Middle frontal gyrus (tissue), 1 donor: ENCODE measurements around the gene WDR18.
"Not testable (repeated sequence)": the region's sequence is repeated elsewhere in the genome, so short reads cannot be mapped to it uniquely, and the experiment has no call there.

Experiments
- DNase-seq: peaks from one replicate; pipeline ENCODE4 v3.0.0-alpha.2; 2015; ENCODE audit warnings: low spot score; ENCODE audit errors: extremely low spot score

Gene WDR18

DNA sequence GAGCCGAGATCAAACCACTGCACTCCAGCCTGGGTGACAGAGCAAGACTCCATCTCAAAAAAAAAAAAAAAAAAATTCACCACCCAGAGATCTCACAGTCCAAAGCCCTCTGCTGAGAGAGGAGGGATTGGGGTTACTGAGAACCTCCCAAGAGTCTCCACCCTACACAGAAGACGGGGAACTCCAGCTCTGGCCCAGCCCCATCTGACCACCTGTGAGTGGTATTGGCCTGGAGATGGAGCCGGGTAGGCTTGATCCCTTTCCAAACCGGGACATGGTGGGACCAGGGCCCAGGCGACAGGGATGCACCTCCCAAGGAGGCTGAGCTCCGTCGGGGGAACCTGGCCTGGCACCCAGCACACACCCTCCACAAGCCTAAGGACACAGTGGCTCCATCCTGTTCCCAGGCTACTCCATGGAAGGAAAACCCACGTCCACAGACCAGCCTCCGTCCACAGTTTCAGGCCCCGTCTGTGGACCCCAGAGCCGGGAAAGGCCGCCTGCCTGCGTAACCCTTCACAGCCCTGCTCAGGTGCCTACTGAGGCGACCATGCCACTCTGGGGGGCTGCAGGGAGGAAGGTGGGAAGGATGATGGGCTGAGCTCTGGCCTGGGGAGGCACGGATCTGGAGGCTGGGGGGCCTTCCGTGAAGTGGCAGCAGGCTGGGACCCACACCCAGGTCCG lies 34.9 kb downstream of the WDR18 start:
- no peak for DNase-seq

DNA sequence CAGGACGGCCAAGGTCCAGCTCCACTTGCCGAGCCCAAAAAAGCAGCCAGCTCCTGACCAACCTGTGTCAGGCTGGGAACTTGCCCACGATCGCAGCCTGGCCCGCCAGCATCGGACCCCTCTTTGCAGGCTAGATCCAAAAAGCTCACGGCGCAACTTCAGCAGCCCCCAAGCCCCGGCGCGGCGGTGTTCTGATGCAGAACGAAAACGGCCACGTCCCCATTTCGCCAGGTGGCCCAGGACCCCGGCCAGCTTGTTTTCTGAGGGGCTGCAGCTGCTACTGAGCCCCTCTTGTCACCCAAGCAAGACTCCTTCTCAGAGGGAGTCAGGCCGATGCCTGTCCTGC lies 35.4 kb downstream of the WDR18 start:
- no peak for DNase-seq

DNA sequence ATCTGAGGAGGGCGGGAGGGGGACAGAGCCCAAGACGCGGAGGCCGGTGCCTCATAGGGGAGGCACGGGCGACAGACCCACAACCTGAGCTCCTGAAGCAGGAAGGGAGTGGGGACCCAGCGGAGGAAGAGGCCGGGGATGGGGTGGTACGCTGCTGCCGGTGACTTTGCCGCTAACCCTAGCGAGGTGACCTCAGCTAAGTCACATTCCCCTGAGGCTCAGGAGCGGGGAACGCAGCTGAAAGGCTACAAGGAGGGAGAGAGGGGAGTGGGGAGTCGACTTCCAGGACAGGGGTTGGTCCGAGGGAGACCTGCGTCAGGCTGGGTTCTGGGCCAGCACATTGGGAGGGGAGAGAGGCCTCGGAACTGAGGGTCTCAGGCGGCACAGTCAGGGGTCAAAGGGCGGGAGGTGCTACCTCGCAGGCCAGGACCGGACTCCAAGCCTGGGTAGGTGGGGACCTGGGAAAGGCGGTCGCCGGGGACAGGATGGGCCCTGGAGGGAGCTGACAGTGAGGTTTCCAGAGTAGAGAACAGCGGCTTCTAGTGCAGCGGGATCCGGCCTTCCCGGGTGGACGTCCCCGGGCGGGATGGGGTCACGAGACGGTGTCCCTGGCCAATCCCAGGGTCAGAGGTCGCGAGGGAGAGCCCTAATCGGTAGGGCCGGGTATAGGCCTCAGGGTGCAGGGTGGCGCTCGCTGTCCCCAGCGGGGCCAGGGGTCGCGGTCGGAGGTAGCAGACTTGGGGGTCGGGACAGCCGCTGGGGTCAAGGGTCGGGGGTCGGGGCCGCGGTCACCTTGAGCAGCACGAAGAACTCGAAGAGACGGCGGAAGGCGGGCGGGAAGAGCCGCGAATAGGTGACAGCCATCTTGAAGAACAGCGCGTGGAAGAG lies 36.1 kb downstream of the WDR18 start:
- no peak for DNase-seq

DNA sequence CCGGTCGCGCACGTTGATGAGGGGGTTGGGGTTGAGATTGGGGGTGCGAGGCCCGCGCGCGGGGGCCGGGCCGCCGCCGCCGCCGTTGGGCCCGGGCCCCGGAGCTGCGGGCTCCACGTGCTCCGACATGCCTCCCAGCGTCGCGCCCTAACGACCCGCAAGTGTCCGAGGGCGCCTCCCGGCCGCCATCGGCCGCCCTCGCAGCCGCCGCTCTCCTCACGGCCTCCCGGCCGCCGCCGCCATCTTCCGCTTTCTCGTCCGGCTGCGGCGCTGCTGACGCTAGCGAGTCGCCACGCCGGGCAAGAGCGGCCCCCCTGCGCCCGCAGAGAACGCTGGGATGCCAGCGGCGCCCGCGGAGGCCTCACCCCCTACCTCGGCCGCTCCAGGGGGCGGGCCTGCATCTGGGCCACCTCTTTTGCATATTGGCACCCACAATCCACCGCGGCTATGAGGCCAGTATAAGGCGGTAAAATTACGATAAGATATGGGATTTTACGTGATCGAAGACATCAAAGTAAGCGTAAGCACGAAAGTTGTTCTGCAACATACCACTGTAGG lies 36.8 kb downstream of the WDR18 start, which contains the start of gene TMEM259:
TSS of gene TMEM259 (minus strand) at position 256 of the 558 bp plus-strand sequence. CDS start at position 129, 127 bp downstream.
- DNase-seq = peak; percentile 91

DNA sequence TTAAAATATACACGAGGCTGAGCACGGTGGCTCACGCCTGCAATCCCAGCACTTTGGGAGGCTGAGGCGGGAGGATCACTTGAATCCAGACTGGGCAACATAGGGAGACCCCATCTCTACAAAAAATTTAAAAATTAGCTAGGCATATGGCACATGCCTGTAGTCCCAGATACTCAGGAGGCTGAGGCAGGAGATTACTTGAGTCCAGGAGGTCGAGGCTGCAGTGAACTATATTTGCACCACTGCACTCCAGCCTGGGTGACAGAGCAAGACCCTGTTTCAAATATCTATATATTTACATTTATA lies 39.7 kb downstream of the WDR18 start:
- DNase-seq = not testable (repeated sequence)

DNA sequence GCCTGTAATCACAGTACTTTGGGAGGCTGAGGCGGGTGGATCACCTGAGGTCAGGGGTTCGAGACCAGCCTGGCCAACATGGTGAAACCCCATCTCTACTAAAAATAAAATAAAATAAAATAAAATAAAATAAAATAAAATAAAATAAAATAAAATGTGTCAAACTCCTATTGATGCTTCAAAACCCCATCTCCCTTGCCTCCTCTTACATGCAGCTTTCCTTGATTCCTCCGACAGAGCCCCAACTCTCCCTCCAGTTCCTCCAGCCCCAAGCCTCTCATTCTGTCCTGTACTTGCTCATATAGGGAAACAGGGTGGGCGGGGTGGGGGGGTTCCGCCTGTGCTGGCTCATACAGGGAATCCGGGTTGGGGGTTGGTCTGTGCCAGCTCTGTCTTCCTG lies 40.9 kb downstream of the WDR18 start:
- DNase-seq = not testable (repeated sequence)

DNA sequence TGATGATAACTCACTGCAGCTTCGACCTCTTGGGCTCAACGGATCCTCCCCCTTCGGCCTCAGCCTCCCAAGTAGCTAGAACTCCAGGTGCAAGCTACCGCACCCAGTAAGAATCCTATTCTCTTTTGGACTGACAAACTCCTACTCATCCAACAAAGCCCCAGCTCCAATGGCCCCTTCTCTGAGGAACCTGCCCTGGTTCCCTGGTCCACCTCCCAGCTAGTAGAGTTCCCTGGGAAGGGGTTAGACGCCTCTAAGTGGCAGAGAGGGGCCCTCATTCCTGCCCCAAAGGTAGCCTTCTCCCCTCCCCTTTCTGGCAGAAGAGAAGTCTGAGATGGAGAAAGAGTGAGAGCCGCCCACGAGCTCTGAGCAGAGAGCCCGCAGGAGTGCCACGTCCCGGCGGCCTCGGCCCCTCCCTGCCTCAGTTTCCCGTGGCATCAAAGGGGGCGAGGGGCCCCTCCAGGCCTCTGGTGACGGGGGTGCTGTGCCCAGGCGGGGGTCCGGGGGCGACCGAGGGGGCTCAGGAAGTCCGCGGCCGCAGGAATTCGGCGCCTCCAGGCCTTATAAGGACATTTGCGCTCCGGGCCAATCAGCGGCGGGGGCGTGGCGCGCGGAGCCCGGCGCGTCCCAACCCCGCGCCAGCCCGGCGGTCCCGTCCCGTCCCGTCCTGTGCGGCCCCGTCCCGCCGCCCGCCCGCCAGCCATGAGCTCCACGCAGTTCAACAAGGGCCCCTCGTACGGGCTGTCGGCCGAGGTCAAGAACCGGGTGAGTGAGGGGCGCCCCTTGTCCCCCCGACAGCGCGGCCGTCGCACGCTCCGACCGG lies 42.0 kb downstream of the WDR18 start, which contains the start of gene CNN2:
TSS of gene CNN2 (plus strand) at position 649 of the 823 bp plus-strand sequence. CDS start at position 703, 54 bp downstream.
- no peak for DNase-seq

DNA sequence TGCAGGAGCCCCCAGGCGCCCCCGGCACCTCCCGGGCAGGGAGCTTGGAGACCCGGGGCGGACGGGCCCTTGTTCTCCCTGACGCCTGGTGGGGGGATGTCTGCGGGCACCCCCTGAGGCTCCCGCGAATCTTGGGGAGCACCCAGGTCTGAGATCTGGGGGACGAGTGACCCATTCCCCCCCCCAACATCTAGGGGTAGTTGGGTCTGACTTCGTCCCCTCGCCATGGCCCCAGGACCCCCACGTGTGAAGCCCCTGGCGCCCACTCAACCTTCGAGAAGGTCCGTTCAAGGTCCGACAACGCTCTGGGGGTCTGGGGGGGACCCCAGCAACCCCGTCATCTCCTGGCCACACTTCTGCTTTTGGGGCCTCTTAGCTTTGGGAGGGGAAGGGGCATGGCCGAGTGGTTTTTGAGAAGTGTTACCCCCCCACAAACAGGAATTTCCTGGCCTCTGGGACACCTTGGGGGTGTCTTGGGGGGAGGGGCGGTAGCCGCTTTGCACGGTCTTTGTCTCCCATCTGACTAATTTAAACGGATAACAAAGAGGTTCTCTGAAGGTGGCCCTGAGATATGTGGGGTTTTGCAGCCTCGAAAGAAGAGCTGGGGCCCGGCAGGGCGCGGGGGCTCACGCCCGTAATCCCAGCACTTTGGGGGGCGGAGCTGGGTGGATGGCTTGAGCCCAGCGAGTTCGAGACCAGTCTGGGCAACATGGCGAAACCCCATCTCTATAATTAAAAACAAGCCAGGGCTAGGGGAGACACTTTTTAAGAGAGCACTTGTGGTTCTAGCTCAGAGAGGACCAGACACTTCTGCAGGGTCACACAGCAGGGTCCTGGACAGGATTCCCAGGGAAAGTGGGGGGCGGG lies 42.9 kb downstream of the WDR18 start:
- no peak for DNase-seq

DNA sequence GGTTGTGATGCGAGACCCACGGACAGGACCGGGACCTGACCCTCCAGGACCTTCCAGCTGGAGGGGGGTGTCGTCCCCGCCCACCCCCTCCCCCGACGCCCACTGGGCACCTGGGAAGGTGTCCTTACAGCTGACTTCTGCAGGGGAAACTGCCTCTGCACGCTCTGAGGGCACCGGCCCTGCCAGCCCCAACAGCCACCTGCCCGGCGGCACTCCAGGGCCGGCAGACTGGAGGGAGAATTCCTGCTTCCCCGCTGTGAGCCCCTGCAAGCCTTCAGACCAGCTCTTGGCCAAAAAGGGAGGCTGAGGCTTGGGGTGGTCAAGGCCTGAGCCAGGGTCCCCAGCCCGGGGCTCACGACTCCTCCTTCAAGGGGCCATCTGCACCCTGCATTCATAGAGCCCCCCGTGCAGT lies 43.5 kb downstream of the WDR18 start:
- DNase-seq = no peak

DNA sequence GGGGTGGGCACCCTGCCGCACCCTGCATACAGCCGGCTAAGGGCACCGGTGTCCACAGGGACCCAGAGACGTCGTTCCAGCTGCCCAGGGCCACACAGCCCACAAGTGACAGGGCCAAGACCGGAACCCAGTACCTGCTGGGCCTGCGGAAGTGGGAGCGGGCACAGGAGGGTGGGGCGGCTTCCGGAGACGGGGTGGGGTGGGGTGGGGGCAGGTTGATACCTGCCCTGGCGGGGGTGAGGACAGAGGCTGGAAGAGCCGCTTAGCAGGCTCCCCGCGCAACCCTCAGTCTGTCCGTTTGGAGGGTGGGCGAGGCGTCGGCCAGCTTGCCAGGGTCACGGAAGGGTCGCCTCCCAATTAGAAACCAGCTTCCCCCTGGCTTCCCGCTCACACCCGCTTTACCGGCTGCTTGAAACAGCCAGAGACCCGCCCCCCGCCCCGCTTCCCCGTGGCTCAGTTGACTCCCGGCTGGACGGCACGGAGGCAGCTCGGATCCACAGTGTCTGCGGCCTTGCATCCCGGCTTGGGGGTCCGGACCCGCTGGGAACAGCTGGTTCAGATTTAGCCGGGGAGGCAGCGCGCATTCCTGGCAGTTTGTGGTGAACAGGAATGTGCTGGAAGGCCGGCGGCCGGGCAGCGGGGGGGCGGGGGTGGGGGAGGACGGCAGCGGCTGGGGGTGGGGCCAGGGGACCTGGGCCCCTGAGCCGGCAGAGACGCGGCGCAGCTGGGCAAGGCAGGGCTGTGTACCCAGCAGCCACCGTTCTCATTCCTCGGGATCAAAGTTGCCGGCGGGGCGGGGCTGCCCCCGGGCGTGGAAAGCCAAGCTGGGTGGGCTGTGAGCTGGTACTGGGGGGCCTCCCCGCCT lies 44.1 kb downstream of the WDR18 start:
- no peak for DNase-seq

DNA sequence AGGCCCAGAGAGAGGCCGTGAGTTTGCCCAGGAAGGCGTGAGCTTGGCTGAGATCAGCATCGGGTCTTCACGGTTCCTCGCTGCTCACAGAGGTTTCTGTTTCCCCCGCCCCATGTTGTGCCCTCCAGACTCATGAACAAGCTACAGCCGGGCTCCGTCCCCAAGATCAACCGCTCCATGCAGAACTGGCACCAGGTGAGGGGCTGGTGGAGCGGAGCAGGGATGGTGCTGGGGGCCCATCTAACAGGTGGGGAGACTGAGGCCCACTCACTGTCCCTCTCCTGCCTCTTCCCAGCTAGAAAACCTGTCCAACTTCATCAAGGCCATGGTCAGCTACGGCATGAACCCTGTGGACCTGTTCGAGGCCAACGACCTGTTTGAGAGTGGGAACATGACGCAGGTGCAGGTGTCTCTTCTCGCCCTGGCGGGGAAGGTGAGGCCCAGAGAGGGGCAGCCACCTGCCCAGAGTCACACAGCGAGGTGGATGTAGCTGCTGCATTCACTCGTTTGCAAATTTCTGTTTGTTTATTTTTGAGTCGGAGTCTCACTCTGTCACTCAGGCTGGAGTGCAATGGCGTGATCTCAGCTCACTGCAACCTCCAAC lies 48.2 kb downstream of the WDR18 start:
- DNase-seq = no peak

DNA sequence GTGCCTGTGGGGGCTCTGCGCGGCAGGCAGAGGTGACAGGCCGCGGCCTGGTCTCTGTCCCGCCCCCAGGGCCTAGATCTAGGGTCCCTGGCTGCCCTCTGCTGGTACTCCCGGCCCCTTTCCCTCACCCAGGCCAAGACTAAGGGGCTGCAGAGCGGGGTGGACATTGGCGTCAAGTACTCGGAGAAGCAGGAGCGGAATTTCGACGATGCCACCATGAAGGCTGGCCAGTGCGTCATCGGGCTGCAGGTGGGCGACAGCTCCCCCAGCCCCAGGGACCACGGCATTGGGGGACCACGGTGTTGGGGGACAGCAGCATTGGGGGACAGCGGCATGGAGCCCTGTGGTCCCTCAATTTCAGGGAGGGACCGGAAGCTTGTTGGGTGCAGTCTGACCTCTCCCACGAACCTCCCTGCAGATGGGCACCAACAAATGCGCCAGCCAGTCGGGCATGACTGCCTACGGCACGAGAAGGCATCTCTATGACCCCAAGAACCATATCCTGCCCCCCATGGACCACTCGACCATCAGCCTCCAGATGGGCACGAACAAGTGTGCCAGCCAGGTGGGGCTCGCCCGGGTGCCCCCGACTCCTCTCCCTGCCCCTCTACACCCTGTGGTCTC lies 52.0 kb downstream of the WDR18 start:
- DNase-seq = no peak

DNA sequence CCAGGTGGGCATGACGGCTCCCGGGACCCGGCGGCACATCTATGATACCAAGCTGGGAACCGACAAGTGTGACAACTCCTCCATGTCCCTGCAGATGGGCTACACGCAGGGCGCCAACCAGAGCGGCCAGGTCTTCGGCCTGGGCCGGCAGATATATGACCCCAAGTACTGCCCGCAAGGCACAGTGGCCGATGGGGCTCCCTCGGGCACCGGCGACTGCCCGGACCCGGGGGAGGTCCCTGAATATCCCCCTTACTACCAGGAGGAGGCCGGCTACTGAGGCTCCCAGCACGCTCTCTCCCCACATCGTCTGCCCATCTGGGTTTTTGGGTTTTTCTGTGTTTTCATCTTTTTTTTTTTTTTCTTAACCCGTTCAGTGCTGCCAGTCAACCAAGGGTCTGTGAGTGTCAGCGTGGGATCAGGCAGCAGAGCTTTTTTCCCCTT lies 53.5 kb downstream of the WDR18 start:
- no peak for DNase-seq

DNA sequence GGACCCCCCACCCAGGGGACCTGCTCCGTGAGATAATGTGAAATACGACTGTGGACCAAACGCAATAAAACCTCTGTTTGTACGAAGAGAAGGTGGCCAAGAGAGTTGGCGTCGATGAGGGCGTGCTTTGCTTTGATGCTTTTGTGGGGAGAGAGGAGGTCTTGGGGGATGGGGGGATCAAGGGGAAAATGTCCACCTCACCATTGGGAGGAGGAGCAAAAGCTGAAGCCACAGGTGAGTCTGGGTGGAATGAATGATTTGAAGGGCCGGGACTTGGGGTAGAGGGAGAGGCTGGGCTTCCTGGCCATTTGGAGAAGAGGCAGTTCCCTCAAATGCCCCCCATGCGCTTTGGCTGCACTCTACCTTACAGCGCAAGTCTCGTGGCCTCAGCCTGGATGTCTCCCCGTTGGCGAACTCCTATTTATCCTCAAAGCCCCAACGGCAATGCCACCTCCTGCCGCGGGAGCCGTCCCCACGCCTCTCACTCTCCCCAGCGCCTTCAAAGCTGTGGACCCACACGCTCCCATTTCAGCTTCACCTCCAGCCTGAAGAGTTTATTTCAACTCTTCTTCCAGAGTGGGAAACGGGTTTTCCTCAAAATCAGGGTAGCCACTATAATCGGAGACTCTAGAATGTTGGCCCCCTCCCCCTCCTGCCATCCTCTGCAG lies 55.0 kb downstream of the WDR18 start:
- no peak for DNase-seq

DNA sequence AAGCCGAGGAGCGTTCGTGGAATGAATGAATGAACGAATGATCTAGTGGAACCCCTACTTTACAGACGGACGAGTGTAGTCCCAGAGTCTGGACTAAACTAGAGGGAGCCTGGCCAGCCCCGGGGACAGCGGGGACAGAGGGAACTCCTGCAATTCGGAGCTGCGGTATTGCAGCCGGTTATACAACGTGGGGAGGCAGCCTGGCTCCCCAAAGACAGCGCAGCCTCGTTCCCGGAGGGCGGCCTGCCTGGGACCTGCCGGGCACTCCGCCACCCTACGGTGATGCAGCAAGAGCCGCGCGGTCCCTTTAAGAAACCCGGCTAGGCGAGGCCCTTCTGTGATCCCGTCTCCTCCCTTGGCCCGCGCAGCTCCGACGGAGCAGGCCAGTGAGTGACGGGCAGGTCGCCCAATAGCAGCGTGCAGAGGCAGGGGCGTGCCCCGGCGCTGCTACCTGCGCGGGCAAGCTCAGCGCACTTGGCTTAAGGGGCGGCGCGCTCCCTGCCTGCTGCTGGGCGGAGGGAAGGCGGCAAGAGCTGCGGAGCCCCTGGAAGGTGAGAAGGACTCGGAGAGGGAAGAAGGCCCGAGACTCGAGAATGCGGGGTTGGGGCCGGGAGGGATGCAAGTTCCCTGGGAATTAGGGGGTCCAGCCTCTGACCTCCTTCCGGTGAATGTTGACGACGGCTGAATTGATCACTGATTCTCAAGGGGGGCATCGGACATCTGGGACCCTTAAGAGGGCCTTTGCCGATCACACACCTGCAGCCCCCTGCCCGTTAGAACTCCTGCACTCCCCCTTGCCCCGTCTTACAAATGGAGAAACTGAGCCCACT lies 55.7 kb downstream of the WDR18 start, which contains the start of gene ABCA7:
TSS of gene ABCA7 (plus strand) at position 462 of the 830 bp plus-strand sequence. CDS start 1,255 bp downstream, outside the sequence.
- peak; percentile 85 for DNase-seq

DNA sequence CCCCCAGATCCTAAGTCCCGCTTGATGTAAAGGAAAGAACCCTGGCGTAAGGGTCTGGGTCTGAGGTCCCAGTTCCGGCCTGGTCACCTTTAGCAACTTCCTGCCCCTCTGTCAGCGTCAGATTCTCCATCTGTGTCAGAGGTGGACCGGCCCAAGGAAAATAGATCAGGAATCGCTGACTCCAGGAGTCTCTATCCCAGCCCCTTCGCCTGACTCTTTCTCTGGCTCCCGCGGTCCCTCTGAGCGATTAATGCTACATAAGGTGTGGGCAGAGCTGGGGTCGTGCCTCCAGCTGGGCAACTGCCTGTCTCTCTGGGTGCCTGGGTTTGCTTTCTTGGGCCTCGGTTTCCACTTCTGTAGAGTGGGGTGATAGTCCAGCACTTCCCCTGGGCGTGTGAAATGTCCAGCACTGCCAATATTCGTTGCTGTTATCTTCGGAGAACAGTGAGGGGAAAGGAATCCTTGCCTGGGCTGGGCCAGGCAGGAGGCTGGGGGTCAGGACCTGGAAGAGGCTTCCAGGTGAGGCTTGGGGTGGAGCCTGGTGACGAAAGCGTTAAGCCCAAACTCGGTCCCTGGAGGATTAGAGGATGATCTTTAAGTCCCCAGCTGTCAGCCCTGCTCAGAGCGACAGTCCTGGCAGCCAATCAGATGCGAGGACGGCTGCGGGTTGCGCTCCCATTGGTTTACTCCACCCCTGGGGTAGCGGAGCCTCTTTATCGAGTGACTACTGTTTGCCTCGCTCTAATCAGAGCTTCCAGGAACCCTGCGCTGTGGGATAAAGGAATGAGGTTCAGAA lies 56.5 kb downstream of the WDR18 start:
- DNase-seq = peak; percentile 79
